ENCODE data around the gene NR1D1.

NR1D1 gene

DNA sequence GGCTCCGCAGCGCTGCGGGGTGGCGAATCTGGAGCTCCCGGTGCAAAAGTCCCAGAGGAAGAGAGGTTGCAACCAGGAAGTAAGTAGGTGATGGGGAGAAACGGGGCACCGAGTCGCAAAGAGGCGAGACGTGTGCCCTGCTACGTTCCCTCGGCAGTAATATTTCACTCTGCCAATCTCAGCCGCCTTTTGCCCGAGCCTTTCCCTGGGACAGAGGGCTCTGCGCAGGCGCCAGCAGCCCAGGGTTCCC is at the start of gene NR1D1:
Gene NR1D1 (minus strand): TSS at position 171 of the 250 bp plus-strand sequence. CDS start 495 bp downstream, outside the sequence.
- no peak for TF ChIP-seq CTCF (IDR thresholded peaks at IDR 0.05)

- no peak for TF ChIP-seq CTCF (IDR thresholded peaks at IDR 0.05)
These were observed 48.1 kb upstream of the NR1D1 start for GRCh38 chr17:40148527-40148926.

DNA sequence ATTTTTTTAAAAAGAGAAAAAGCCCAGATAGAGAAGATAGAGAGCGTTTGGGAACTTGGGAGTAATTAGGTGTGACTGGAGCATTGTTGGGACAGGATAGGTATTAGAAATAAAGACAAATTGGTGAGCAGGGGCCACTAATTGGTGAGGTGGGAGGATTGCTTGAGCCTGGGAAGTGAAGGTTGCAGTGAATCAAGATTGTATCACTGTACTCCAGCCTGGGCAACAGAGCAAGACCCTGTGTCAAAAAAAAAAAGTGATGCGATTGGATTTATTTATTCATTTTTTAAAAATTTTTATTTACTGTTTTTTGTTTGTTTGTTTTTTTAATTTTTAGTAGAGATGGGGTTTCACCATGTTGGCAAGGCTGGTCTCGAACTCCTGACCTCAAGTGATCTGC is 45.1 kb upstream of the NR1D1 start:
- no peak for TF ChIP-seq CTCF (IDR thresholded peaks at IDR 0.05)

GRCh38 chr17:40139566-40140058 is 39.2 kb upstream of the NR1D1 start:
- TF ChIP-seq CTCF (IDR thresholded peaks at IDR 0.05): no peak

DNA sequence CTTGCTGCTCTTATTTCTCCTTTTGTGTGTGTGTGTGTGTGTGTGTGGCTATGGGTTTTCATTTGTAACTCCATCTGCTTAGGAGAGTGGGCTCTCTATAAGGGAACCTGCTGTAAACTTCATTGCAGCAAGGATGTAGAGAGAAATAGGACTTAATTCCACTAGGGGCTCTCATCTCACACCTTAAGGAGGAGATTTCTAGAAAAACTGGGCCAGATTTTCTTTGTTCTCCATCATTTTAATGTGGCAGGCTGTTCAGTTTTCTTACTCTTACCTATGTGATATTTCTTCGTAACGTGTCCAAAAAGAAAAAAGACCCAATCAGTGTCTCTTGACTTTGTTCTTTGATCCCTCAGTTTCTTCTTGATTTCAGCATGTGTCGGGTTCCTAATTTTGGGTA is 35.4 kb upstream of the NR1D1 start:
- TF ChIP-seq CTCF (IDR thresholded peaks at IDR 0.05): no peak

- TF ChIP-seq CTCF (IDR thresholded peaks at IDR 0.05): no peak
These were observed 33.8 kb upstream of the NR1D1 start for GRCh38 chr17:40134184-40134583.

- TF ChIP-seq CTCF (IDR thresholded peaks at IDR 0.05): no peak
These were observed 30.1 kb upstream of the NR1D1 start for GRCh38 chr17:40130352-40131042.

GRCh38 chr17:40129498-40129897 is 29.1 kb upstream of the NR1D1 start:
- TF ChIP-seq CTCF (IDR thresholded peaks at IDR 0.05): no peak
